ENCODE results near the gene TGFA.

TGFA gene

GRCh38 chr2:70442301-70443077 lies 111.1 kb downstream of the TGFA start:
- DNase-seq (ENCODE audit: low read depth): peak; percentile 38
- TF ChIP-seq, protein P1, sequence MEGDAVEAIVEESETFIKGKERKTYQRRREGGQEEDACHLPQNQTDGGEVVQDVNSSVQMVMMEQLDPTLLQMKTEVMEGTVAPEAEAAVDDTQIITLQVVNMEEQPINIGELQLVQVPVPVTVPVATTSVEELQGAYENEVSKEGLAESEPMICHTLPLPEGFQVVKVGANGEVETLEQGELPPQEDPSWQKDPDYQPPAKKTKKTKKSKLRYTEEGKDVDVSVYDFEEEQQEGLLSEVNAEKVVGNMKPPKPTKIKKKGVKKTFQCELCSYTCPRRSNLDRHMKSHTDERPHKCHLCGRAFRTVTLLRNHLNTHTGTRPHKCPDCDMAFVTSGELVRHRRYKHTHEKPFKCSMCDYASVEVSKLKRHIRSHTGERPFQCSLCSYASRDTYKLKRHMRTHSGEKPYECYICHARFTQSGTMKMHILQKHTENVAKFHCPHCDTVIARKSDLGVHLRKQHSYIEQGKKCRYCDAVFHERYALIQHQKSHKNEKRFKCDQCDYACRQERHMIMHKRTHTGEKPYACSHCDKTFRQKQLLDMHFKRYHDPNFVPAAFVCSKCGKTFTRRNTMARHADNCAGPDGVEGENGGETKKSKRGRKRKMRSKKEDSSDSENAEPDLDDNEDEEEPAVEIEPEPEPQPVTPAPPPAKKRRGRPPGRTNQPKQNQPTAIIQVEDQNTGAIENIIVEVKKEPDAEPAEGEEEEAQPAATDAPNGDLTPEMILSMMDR (IDR thresholded peaks at IDR 0.05; ENCODE audit: insufficient read depth, low read depth, low read length, missing control alignments): no peak
- no peak overlapping the region for H3K4me3 ChIP-seq (ENCODE audit: low read length)

DNA sequence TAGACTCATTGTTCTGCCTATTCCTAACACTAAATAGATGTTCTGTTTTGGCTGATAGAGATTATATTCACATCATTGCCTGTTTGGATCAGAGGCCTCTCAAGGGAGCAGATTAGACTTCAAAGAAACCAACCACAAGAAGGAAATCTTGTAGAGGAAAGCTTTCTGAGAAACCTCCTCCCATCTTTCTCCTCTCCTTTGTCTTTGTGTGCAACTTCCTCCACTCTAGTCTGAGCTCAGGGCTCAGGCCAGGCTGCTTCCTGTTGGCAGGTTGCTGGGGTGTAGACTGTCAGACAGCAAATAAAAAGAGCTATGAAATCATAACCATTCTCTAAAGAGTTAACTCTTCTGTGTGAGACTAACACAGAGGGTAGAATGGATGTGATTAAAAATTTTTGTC lies 113.0 kb downstream of the TGFA start:
- TF ChIP-seq, protein P1 (IDR thresholded peaks at IDR 0.05; ENCODE audit: insufficient read depth, low read depth, low read length, missing control alignments): no peak
- no peak overlapping the region for H3K4me3 ChIP-seq (ENCODE audit: low read length)
- no peak for DNase-seq (ENCODE audit: low read depth)

DNA sequence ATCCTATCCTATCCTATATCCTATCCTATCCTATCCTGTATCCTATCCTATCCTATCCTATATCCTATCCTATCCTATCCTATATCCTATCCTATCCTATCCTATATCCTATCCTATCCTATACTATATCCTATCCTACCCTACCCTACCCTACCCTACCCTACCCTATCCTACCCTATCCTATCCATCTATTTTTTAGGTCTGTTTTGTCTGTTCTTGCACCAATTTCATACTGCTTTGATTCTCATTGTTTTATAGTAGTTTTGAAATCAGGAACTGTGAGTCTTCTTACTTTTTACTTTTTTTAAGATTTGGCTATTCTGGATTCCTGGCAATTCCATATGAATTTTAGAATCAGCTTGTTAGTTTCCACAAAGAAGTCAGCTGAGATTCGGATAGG lies 118.5 kb downstream of the TGFA start:
- H3K4me3 ChIP-seq (ENCODE audit: low read length): no peak overlapping the region
- no peak for DNase-seq (ENCODE audit: low read depth)
- TF ChIP-seq, protein P1 (IDR thresholded peaks at IDR 0.05; ENCODE audit: insufficient read depth, low read depth, low read length, missing control alignments): no peak

DNA sequence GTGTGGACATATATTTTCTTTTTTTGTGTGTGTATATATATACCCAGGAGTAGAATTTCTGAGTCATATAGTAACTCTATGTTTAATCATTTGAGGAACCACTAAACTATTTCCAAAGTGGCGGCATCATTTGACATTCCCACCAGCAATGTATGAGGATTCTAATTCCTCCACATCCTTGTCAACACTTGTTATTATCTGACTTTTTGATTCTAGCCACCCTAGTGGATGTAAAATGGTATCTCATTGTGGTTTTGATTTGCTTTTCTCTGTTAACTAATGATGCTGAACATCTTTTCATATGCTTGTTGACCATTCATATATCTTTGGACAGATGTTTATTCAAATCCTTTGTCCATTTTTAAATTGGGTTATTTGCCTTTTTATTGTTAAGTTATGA lies 120.3 kb downstream of the TGFA start:
- H3K4me3 ChIP-seq (ENCODE audit: low read length): no peak overlapping the region
- DNase-seq (ENCODE audit: low read depth): no peak
- TF ChIP-seq, protein P1 (IDR thresholded peaks at IDR 0.05; ENCODE audit: insufficient read depth, low read depth, low read length, missing control alignments): no peak

DNA sequence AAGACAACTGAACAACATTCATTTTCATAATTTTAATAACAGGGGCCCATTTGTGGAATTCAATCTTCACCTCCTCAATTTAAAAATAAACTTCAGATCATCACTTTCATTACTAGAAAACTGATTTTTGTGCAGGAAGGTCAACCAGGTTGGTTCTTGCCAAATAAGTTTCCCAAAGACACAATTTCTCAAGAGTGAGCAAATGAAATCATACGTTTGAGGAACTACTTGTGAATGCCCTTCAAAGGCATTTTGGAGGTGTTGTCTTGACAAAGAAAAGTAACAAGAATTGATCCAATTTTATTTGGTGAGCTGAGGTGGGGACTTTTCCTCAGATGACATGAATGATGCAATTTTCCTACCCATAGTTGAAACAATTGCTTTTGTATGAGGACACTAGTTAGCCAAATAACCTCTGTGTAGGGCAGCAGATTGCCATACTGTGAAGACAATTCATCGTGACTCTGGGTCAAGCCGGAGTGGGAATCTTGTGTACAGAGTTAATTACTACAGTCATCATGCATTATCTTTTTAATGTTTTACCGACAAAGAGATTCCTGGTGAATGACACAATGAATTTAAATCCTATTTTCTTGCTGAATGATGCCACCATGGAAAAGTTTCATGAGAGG lies 121.8 kb downstream of the TGFA start:
- no peak for DNase-seq (ENCODE audit: low read depth)
- TF ChIP-seq, protein P1 (IDR thresholded peaks at IDR 0.05; ENCODE audit: insufficient read depth, low read depth, low read length, missing control alignments): no peak
- no peak overlapping the region for H3K4me3 ChIP-seq (ENCODE audit: low read length)

GRCh38 chr2:70426341-70426740 lies 127.3 kb downstream of the TGFA start:
- H3K4me3 ChIP-seq (ENCODE audit: low read length): no peak overlapping the region
- TF ChIP-seq, protein P1 (IDR thresholded peaks at IDR 0.05; ENCODE audit: insufficient read depth, low read depth, low read length, missing control alignments): no peak
- DNase-seq (ENCODE audit: low read depth): peak; percentile 59
